Stimulated activated naive CD8-positive, alpha-beta T cell treated with anti-CD3 and anti-CD28 coated beads, Interleukin-15, Interleukin-2, amounts not matched to agents 100 U/mL and 50 U/mL, for 24 hours (primary cell): ENCODE measurements around the gene AP1S1.
"Not testable (repeated sequence)": the region's sequence is repeated elsewhere in the genome, so short reads cannot be mapped to it uniquely, and the experiment has no call there.

Source experiments
- ATAC-seq: fragments of 150-1000 bp; cut with Tn5 transposase; one replicate; pipeline ENCODE4 v1.10.0; 2021
- DNase-seq: peaks from one replicate; pipeline ENCODE4 v3.0.0; 2021

Gene AP1S1

GRCh38 chr7:101171442-101171837 is 17.2 kb downstream of the AP1S1 start:
- no peak for DNase-seq
- ATAC-seq, result no peak

- ATAC-seq (no peak), DNase-seq (no peak)
Measured at GRCh38 chr7:101172005-101172853, 18.0 kb downstream of the AP1S1 start.

- DNase-seq, result no peak
- no peak for ATAC-seq
Measured at GRCh38 chr7:101172854-101173751, 18.8 kb downstream of the AP1S1 start.

GRCh38 chr7:101173752-101174244 is 19.5 kb downstream of the AP1S1 start:
- ATAC-seq, result peak; percentile 73
- peak; percentile 77 for DNase-seq

- DNase-seq, result no peak
- ATAC-seq, result no peak
Measured at GRCh38 chr7:101174322-101174854, 20.1 kb downstream of the AP1S1 start.

- DNase-seq (no peak), ATAC-seq (no peak)
Measured at GRCh38 chr7:101175664-101176063, 21.4 kb downstream of the AP1S1 start.

- ATAC-seq (no peak), DNase-seq (no peak)
Measured at GRCh38 chr7:101177644-101178043, 23.4 kb downstream of the AP1S1 start.

GRCh38 chr7:101179117-101179516 is 24.8 kb downstream of the AP1S1 start:
- DNase-seq (no peak), ATAC-seq (no peak)

- ATAC-seq (no peak), DNase-seq (no peak)
Measured at GRCh38 chr7:101179713-101180112, 25.4 kb downstream of the AP1S1 start.

- DNase-seq (no peak), ATAC-seq (no peak)
Measured at GRCh38 chr7:101180130-101180755, 26.0 kb downstream of the AP1S1 start, which contains the start of gene NAT16. TSS of gene NAT16 (minus strand) at chr7:101180293. CDS start at chr7:101174807, 5,486 bp downstream.

- no peak for DNase-seq
- ATAC-seq, result no peak
Measured at GRCh38 chr7:101185258-101185839, 31.1 kb downstream of the AP1S1 start.

GRCh38 chr7:101186194-101186593 is 31.9 kb downstream of the AP1S1 start:
- ATAC-seq (no peak), DNase-seq (no peak)

GRCh38 chr7:101186844-101187428 is 32.7 kb downstream of the AP1S1 start:
- no peak for DNase-seq
- ATAC-seq, result no peak

- no peak for ATAC-seq
- DNase-seq, result no peak
Measured at GRCh38 chr7:101189109-101189508, 34.8 kb downstream of the AP1S1 start.

- DNase-seq (no peak), ATAC-seq (no peak)
Measured at GRCh38 chr7:101195884-101196283, 41.6 kb downstream of the AP1S1 start.

GRCh38 chr7:101197991-101198390 is 43.7 kb downstream of the AP1S1 start:
- DNase-seq (no peak), ATAC-seq (no peak)

GRCh38 chr7:101198476-101198875 is 44.2 kb downstream of the AP1S1 start:
- DNase-seq (no peak), ATAC-seq (no peak)

- not testable (repeated sequence) for ATAC-seq, DNase-seq
Measured at GRCh38 chr7:101199522-101199921, 45.2 kb downstream of the AP1S1 start.

GRCh38 chr7:101200504-101200861 is 46.2 kb downstream of the AP1S1 start:
- no peak for ATAC-seq
- DNase-seq, result no peak

GRCh38 chr7:101200862-101201599 is 46.8 kb downstream of the AP1S1 start, which contains the start of gene MOGAT3:
TSS of gene MOGAT3 (minus strand) at chr7:101201036. CDS start at chr7:101200854, 182 bp downstream.
- DNase-seq, result no peak
- ATAC-seq, result no peak
